Heart left ventricle (tissue), 16 donors: Measurements from ENCODE around the gene KLHL5. TPM values are rescaled to one million over a fixed set of nuclear protein-coding genes. Genes with fewer than 3 reads are reported as not detected.

Experiments
- ATAC-seq, 4 donors: fragments of 200-7000 bp; cut with Tn5 transposase; one replicate each; pipeline ENCODE4 v1.9.1; 2020 to 2022; ENCODE audit warnings: moderate library complexity in 4 of 4, mild to moderate bottlenecking in 3 of 4, moderate number of reproducible peaks in 1 of 4
- DNase-seq, 5 donors: peaks; one replicate each; pipeline ENCODE4 v3.0.0-alpha.2; 2020
- H3K27ac ChIP-seq, 12 donors: fragments of 200-600 bp; sonication (generic) in 4 of 12; one replicate each; pipeline versions ENCODE4 v1.5.0 to v1.8.0; 2016 to 2022; ENCODE audit warnings: mild to moderate bottlenecking in 2 of 12
- H3K27me3 ChIP-seq, 9 donors: fragments of 200-600 bp; sonication (generic) in 2 of 9; one replicate each; pipeline versions ENCODE4 v1.5.1 to v1.8.0; 2016 to 2022; ENCODE audit warnings: mild to moderate bottlenecking in 3 of 9
- H3K36me3 ChIP-seq, 9 donors: fragments of 200-600 bp; sonication (generic) in 2 of 9; one replicate each; pipeline versions ENCODE4 v1.5.0 to v1.8.0; 2018 to 2022; ENCODE audit warnings: mild to moderate bottlenecking in 2 of 9
- H3K4me1 ChIP-seq, 12 donors: fragments of 200-600 bp; sonication (generic) in 4 of 12; one replicate each; pipeline versions ENCODE4 v1.5.0 to v1.8.0; 2016 to 2022; ENCODE audit warnings: mild to moderate bottlenecking in 3 of 12
- H3K4me3 ChIP-seq, 12 donors: fragments of 200-600 bp; sonication (generic) in 4 of 12; one replicate each; pipeline versions ENCODE4 v1.5.0 to v1.8.0; 2017 to 2022; ENCODE audit warnings: mild to moderate bottlenecking in 9 of 12, moderate library complexity in 4 of 12
- H3K9me3 ChIP-seq, 12 donors: fragments of 200-600 bp; sonication (generic) in 4 of 12; one replicate each; pipeline versions ENCODE4 v1.5.0 to v1.8.0; 2016 to 2022; ENCODE audit warnings: mild to moderate bottlenecking in 1 of 12
- POLR2A ChIP-seq, 2 donors: fragments of 450-650 bp; IDR thresholded peaks; one replicate each; pipeline ENCODE4 v1.6.1; 2017; ENCODE audit warnings: antibody characterized with exemption in 2 of 2, mild to moderate bottlenecking in 2 of 2, moderate library complexity in 2 of 2
- WGBS, 4 donors: extraction: QIAGEN DNeasy Blood & Tissue Kit in 2 of 4; methylation state at CpG; one replicate each; pipeline versions ENCODE4 v1.1.5 to v1.1.7; 2013 to 2018; 5-methylcytosine and 5-hydroxymethylcytosine counted together
- intact Hi-C, 10 donors: fragments of 100-400 bp; cut with DNase I; formaldehyde crosslinking; loops; one replicate each; pipeline versions ENCODE4 v1.11.1 to v1.14.2; 2022
- polyA plus RNA-seq, 2 donors: library from polyadenylated mRNA; stranded (reverse); fragments of 200-250 nt; gene quantifications; one replicate each; pipeline ENCODE4 v1.2.3, GENCODE V29; 2013
- total RNA-seq, 9 donors: library from RNA; depleted of rRNA in 2 of 9; stranded (reverse); fragments of >200 nt in 2 of 9; fragmentation: NEBNext Ultra II Directional in 3 of 9; extraction: Animal tissue kit (Norgen Biotek cat#: 25700) in 3 of 9; gene quantifications; one replicate each; pipeline versions ENCODE4 v1.1.0 to v1.2.4, GENCODE V29; 2016 to 2023
- TF ChIP-seq, protein P1 (sequence below), 12 donors: fragments of 200-600 bp; sonication (generic) in 4 of 12; IDR thresholded peaks; one replicate each; pipeline versions ENCODE4 v1.5.0 to v1.8.0; 2018 to 2022; ENCODE audit warnings: antibody characterized with exemption in 12 of 12, mild to moderate bottlenecking in 5 of 12
- donor health status: ischemic (EF 13 %, LVEDD 7.1; RV severe dilation, severe dysfunction).
- donor health status: healthy with polysubstance abuse.
- donor health status: DM: no; HTN: yes; CAD: no.
- donor health status: DM: no; HTN: no; CAD: no.
- donor health status: ischemic (EF 25% LVEDD 6.9; RV normal size, moderate dysfunction).
- donor health status: ischemic (EF 25% LVEDD 5.7; RV mildly dilated, moderate dysfunction).
- donor health status: healthy.
- donor health status: DM: yes; HTN: yes; CAD: no.
- donor health status: ischemic (EF 35%, LVEDD 5.7; RV mildly dilated, moderate dysfunction).
- donor health status: nonischemic (EF 11% LVEDD 7.7; RV severe dilation, severe dysfunction).
- donor health status: DM: yes; HTN: yes; CAD: no.
- donor health status: PGD.
- donor health status: ischemic (EF 29% LVEDD 5.4; RV normal size, mild dysfunction).
- donor health status: nonischemic (EF 23%, LVEDD 6.1; RV moderate dilation, normal function).

The KLHL5 gene
- total and polyA plus RNA-seq, 11 donors, result 3.3 to 28.5 (median 12.6) TPM

DNA sequence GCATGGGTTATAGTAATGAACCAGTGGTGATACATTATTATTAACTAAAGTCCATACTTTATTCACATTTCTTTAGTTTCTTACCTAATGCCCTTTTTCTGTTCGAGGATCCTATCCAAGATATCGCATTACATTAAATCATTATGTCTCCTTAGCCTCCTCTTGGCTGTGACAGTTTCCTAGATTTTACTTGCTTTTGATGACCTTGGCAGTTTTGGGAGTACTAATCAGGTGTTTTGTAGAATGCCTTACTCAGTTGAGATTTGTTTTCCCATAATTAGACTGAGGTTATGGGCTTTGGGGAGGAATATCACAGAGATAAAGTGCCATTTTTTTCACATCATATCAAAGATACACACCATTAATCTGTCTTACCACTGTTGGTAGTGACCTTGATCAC lies 5.0 kb downstream of the KLHL5 start:
- 94 to 99% (median 97%) methylated on average over 2 of the region's 2 CpGs for WGBS, 4 donors
- no peaks in the 10 kb centered on the region for H3K36me3 ChIP-seq
- H3K4me1 ChIP-seq, result peaks cover 0 to 14% (median under 1%) of the 10 kb centered on the region in 12 donors
- no peak for DNase-seq
- intact Hi-C loops, result loop anchor here in 1 of 10 donors (5.0 kb wide), 1 partner anchor 185 kb away; no protein-coding TSS in a partner anchor
- ATAC-seq, result no peak
- TF ChIP-seq POLR2A (IDR thresholded peaks at IDR 0.05), result no peak
- TF ChIP-seq, protein P1, sequence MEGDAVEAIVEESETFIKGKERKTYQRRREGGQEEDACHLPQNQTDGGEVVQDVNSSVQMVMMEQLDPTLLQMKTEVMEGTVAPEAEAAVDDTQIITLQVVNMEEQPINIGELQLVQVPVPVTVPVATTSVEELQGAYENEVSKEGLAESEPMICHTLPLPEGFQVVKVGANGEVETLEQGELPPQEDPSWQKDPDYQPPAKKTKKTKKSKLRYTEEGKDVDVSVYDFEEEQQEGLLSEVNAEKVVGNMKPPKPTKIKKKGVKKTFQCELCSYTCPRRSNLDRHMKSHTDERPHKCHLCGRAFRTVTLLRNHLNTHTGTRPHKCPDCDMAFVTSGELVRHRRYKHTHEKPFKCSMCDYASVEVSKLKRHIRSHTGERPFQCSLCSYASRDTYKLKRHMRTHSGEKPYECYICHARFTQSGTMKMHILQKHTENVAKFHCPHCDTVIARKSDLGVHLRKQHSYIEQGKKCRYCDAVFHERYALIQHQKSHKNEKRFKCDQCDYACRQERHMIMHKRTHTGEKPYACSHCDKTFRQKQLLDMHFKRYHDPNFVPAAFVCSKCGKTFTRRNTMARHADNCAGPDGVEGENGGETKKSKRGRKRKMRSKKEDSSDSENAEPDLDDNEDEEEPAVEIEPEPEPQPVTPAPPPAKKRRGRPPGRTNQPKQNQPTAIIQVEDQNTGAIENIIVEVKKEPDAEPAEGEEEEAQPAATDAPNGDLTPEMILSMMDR (IDR thresholded peaks at IDR 0.05), result no peak
- no peak overlapping the region for H3K4me3 ChIP-seq
- no peaks in the 10 kb centered on the region for H3K9me3 ChIP-seq
- H3K27ac ChIP-seq, result no peak overlapping the region
- H3K27me3 ChIP-seq, result no peaks in the 10 kb centered on the region

DNA sequence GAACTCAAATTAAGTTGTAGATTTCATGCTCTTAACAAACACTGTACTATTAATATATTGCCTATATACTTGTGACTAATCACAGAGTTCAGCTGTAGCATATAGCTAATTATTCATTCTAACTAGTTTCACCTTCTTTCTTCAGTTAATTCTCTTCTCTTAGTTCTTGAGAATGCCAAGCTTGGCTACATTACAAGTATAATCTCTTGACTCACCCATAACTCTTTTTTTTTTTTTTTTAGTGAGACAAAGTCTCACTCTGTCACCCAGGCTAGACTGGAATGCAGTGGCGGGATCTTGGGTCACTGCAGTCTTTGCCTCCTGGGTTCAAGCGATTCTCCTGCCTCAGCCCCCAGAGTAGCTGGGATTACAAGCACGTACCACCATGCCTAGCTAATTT lies 5.4 kb downstream of the KLHL5 start:
- Histone ChIP-seq H3K27ac (no peak overlapping the region), H3K9me3 (no peaks in the 10 kb centered on the region), H3K4me3 (no peak overlapping the region), H3K4me1 (peaks cover 0 to 14% (median 0%) of the 10 kb centered on the region in 12 donors), H3K27me3 (no peaks in the 10 kb centered on the region), H3K36me3 (no peaks in the 10 kb centered on the region)
- TF ChIP-seq, protein P1 (IDR thresholded peaks at IDR 0.05), result no peak
- TF ChIP-seq POLR2A (IDR thresholded peaks at IDR 0.05), result no peak
- intact Hi-C loops, result loop anchor here in 1 of 10 donors (5.0 kb wide), 1 partner anchor 185 kb away; no protein-coding TSS in a partner anchor
- DNase-seq (no peak), ATAC-seq (no peak)
- 87 to 96% (median 95%) methylated on average over 3 of the region's 3 CpGs for WGBS, 4 donors

DNA sequence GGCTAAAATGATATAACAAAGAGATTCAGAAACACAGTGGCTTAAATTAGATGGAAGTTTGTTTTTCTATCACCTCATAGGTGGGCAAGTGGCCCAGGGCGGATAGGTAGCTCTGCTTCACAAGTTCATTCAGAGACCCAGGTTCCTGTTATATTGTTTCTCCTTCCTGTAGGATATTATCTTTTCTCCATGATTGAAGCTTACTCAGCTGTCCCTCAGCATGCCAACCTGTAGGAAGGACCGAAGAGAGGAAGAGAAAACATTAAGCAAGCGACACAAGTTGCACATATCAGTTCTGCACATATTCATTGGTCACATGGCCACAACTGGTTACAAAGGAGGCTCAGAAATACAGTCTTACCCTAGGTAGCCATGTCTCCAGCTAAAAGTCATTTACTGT lies 6.9 kb downstream of the KLHL5 start:
- ATAC-seq (no peak), DNase-seq (no peak)
- H3K9me3 ChIP-seq, result no peaks in the 10 kb centered on the region
- H3K27ac ChIP-seq, result peak overlapping the region in 1 of 12 donors; percentile 27
- intact Hi-C loops, result loop anchor here in 1 of 10 donors (5.0 kb wide), 1 partner anchor 183 kb away; no protein-coding TSS in a partner anchor
- H3K27me3 ChIP-seq, result no peaks in the 10 kb centered on the region
- no peaks in the 10 kb centered on the region for H3K36me3 ChIP-seq
- H3K4me3 ChIP-seq, result no peak overlapping the region
- WGBS, 4 donors, result 77 to 84% (median 80%) methylated on average over 3 of the region's 3 CpGs
- TF ChIP-seq, protein P1 (IDR thresholded peaks at IDR 0.05), result no peak
- no peak for TF ChIP-seq POLR2A (IDR thresholded peaks at IDR 0.05)
- H3K4me1 ChIP-seq, result peaks cover 0 to 14% (median 0%) of the 10 kb centered on the region in 12 donors

DNA sequence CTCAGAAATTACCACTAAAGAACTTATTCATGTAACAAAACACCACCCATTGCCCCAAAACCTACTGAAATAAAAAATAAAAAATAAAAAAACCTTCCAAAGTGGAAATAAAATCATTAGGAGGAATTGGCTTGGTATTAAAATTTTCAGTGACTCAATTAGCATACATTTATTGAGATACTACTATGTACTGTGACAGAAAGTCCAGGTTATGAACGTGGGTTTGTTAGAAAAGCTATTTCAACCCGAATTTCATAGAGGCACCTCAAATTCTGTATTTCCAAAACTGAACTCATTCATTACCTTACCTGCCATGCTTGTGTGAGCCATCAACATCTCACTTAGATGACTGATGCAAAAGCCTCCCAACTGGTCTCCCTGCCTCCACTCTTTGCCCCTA lies 16.8 kb downstream of the KLHL5 start:
- Histone ChIP-seq H3K4me1 (no peaks in the 10 kb centered on the region), H3K4me3 (no peak overlapping the region), H3K27ac (no peak overlapping the region), H3K9me3 (no peaks in the 10 kb centered on the region), H3K27me3 (no peaks in the 10 kb centered on the region), H3K36me3 (peaks cover 0 to 35% (median 19%) of the 10 kb centered on the region in 9 donors)
- intact Hi-C loops, result no loop called here
- DNase-seq (no peak), ATAC-seq (no peak)
- TF ChIP-seq, protein P1 (IDR thresholded peaks at IDR 0.05), result no peak
- no peak for TF ChIP-seq POLR2A (IDR thresholded peaks at IDR 0.05)
- WGBS, 4 donors, result 94 to 97% (median 95%) methylated on average over 2 of the region's 2 CpGs
